Activated CD4-positive, alpha-beta T cell treated with anti-CD3 and anti-CD28 coated beads, Interleukin-2, amount 10 ng/mL, durations not matched to agents 7 days and 5 days (primary cell): ENCODE results near the gene LRRC36. TPM values are rescaled to one million over a fixed set of nuclear protein-coding genes. Genes with fewer than 3 reads are reported as not detected.
"Not testable (repeated sequence)": the region's sequence is repeated elsewhere in the genome, so short reads cannot be mapped to it uniquely, and the experiment has no call there.

Source experiments
- CTCF ChIA-PET: fragments of 350-600 bp; sonication (Branson Sonifier 250); formaldehyde crosslinking; loops from one replicate; lab custom pipeline; 2021; ENCODE audit warnings: antibody characterized with exemption; lab: Charles Lee
- POLR2A ChIA-PET: fragments of 350-600 bp; sonication (Branson Sonifier 250); formaldehyde crosslinking; loops from one replicate; lab custom pipeline; 2021; ENCODE audit warnings: antibody characterized with exemption; lab: Charles Lee
- DNase-seq: peaks from one replicate; pipeline ENCODE4 v3.0.0-alpha.2; 2020
- H3K27ac Mint-ChIP-seq: one replicate; pipeline ENCODE4 v1.8.0; 2021; ENCODE audit warnings: mild to moderate bottlenecking, moderate library complexity, mixed read lengths
- H3K27me3 Mint-ChIP-seq: one replicate; pipeline ENCODE4 v1.8.0; 2021; ENCODE audit warnings: mixed read lengths
- H3K36me3 Mint-ChIP-seq: one replicate; pipeline ENCODE4 v1.8.0; 2021; ENCODE audit warnings: low read depth, mixed read lengths
- H3K4me1 Mint-ChIP-seq: one replicate; pipeline ENCODE4 v1.8.0; 2021; ENCODE audit warnings: mixed read lengths
- H3K4me3 Mint-ChIP-seq: one replicate; pipeline ENCODE4 v1.8.0; 2021; ENCODE audit warnings: mild to moderate bottlenecking, moderate library complexity, mixed read lengths
- H3K9me3 Mint-ChIP-seq: one replicate; pipeline ENCODE4 v1.8.0; 2021; ENCODE audit warnings: mixed read lengths
- total RNA-seq, 2 experiments: library from RNA; stranded (reverse); gene quantifications; one replicate each; pipeline ENCODE4 v1.2.3, GENCODE V29; 2021

The LRRC36 gene
- total RNA-seq, 2 experiments from 2014 or later: not detected

GRCh38 chr16:67406111-67406971, 79.7 kb downstream of the LRRC36 start:
- DNase-seq: no peak
- peaks cover 13% of the 10 kb centered on the region for H3K27me3 Mint-ChIP-seq
- H3K4me1 Mint-ChIP-seq: no peaks in the 10 kb centered on the region
- ChIA-PET POLR2A (no interaction called here), CTCF (interaction anchor here (1.1 kb wide), 1 partner anchor 22 kb away, joined by 5 read pairs; no protein-coding TSS in a partner anchor)
- H3K9me3 Mint-ChIP-seq: no peaks in the 10 kb centered on the region
- H3K27ac Mint-ChIP-seq: no peak overlapping the region
- H3K36me3 Mint-ChIP-seq: no peaks in the 10 kb centered on the region
- H3K4me3 Mint-ChIP-seq: no peak overlapping the region

- POLR2A ChIA-PET: no interaction called here
- H3K4me1 Mint-ChIP-seq: no peaks in the 10 kb centered on the region
- no peaks in the 10 kb centered on the region for H3K36me3 Mint-ChIP-seq
- no peak overlapping the region for H3K27ac Mint-ChIP-seq
- CTCF ChIA-PET: interaction anchor here (1.3 kb wide), 1 partner anchor 8 kb away, joined by 3 read pairs; no protein-coding TSS in a partner anchor
- H3K9me3 Mint-ChIP-seq: no peaks in the 10 kb centered on the region
- no peak for DNase-seq
- H3K4me3 Mint-ChIP-seq: no peak overlapping the region
- H3K27me3 Mint-ChIP-seq: peaks cover 11% of the 10 kb centered on the region
These were observed 80.7 kb downstream of the LRRC36 start for GRCh38 chr16:67407176-67407787.

GRCh38 chr16:67407788-67408452, 81.3 kb downstream of the LRRC36 start:
- no peaks in the 10 kb centered on the region for H3K9me3 Mint-ChIP-seq
- no peaks in the 10 kb centered on the region for H3K36me3 Mint-ChIP-seq
- POLR2A ChIA-PET: interaction anchor here (0.7 kb wide), 1 partner anchor 19 kb away, joined by 3 read pairs; no protein-coding TSS in a partner anchor
- CTCF ChIA-PET: interaction anchor here (0.7 to 1.3 kb wide), 3 partner anchors 8 to 129 kb away, joined by 3 read pairs; no protein-coding TSS in a partner anchor
- no peak for DNase-seq
- H3K27me3 Mint-ChIP-seq: peaks cover 9% of the 10 kb centered on the region
- H3K4me3 Mint-ChIP-seq: no peak overlapping the region
- no peaks in the 10 kb centered on the region for H3K4me1 Mint-ChIP-seq
- peak overlapping the region; percentile 3 for H3K27ac Mint-ChIP-seq

- Mint-ChIP-seq H3K4me3 (no peak overlapping the region), H3K4me1 (no peaks in the 10 kb centered on the region), H3K27me3 (peaks cover 13% of the 10 kb centered on the region), H3K36me3 (no peaks in the 10 kb centered on the region), H3K9me3 (no peaks in the 10 kb centered on the region), H3K27ac (no peak overlapping the region)
- no peak for DNase-seq
- ChIA-PET CTCF (no interaction called here), POLR2A (no interaction called here)
These were observed 83.0 kb downstream of the LRRC36 start for GRCh38 chr16:67409631-67410030.

GRCh38 chr16:67411339-67411738, 84.7 kb downstream of the LRRC36 start:
- no peak for DNase-seq
- Mint-ChIP-seq H3K36me3 (no peaks in the 10 kb centered on the region), H3K9me3 (no peaks in the 10 kb centered on the region), H3K4me1 (peaks cover 4% of the 10 kb centered on the region), H3K4me3 (no peak overlapping the region), H3K27ac (no peak overlapping the region), H3K27me3 (peaks cover 18% of the 10 kb centered on the region)
- ChIA-PET CTCF (interaction anchor here (0.6 kb wide), 2 partner anchors 150 to 176 kb away, joined by 3 to 4 read pairs; no protein-coding TSS in a partner anchor), POLR2A (no interaction called here)

- peaks cover 8% of the 10 kb centered on the region for H3K4me1 Mint-ChIP-seq
- H3K4me3 Mint-ChIP-seq: no peak overlapping the region
- no peak overlapping the region for H3K27ac Mint-ChIP-seq
- DNase-seq: no peak
- CTCF ChIA-PET: interaction anchor here (0.6 to 1.4 kb wide), 8 partner anchors 11 to 468 kb away, joined by 3 to 6 read pairs (median 3); partner anchors contain the start of gene ATP6V0D1
- POLR2A ChIA-PET: no interaction called here
- peaks cover 25% of the 10 kb centered on the region for H3K27me3 Mint-ChIP-seq
- H3K9me3 Mint-ChIP-seq: no peaks in the 10 kb centered on the region
- no peaks in the 10 kb centered on the region for H3K36me3 Mint-ChIP-seq
These were observed 85.7 kb downstream of the LRRC36 start for GRCh38 chr16:67412294-67412693.

GRCh38 chr16:67413978-67414911, 87.6 kb downstream of the LRRC36 start:
- ChIA-PET POLR2A (no interaction called here), CTCF (interaction anchor here (1.0 to 2.2 kb wide), 2 partner anchors 14 to 154 kb away, joined by 4 to 7 read pairs; no protein-coding TSS in a partner anchor)
- peaks cover 8% of the 10 kb centered on the region for H3K4me1 Mint-ChIP-seq
- H3K4me3 Mint-ChIP-seq: no peak overlapping the region
- H3K9me3 Mint-ChIP-seq: no peaks in the 10 kb centered on the region
- H3K27me3 Mint-ChIP-seq: peaks cover 33% of the 10 kb centered on the region
- no peak overlapping the region for H3K27ac Mint-ChIP-seq
- DNase-seq: no peak
- no peaks in the 10 kb centered on the region for H3K36me3 Mint-ChIP-seq

GRCh38 chr16:67415421-67415820, 88.8 kb downstream of the LRRC36 start:
- DNase-seq, H3K27ac Mint-ChIP-seq, H3K9me3 Mint-ChIP-seq, H3K36me3 Mint-ChIP-seq, H3K4me1 Mint-ChIP-seq, POLR2A ChIA-PET, CTCF ChIA-PET: not testable (repeated sequence)
- H3K4me3 Mint-ChIP-seq: peak overlapping the region; percentile 35
- H3K27me3 Mint-ChIP-seq: peaks cover 39% of the 10 kb centered on the region

- Mint-ChIP-seq H3K9me3 (no peaks in the 10 kb centered on the region), H3K27ac (no peak within 1 kb of the TSS), H3K4me1 (peaks cover 8% of the 10 kb centered on the region), H3K27me3 (peaks cover 36% of the 10 kb centered on the region), H3K36me3 (no peaks in the 10 kb centered on the region), H3K4me3 (peak within 1 kb of the TSS; percentile 63)
- ChIA-PET POLR2A (interaction anchor here (0.6 kb wide), 1 partner anchor 10 kb away, joined by 3 read pairs; no protein-coding TSS in a partner anchor), CTCF (interaction anchor here (0.6 to 1.5 kb wide), 6 partner anchors 12 to 155 kb away, joined by 3 to 8 read pairs (median 3); no protein-coding TSS in a partner anchor)
- peak; percentile 36 for DNase-seq
These were observed 89.5 kb downstream of the LRRC36 start, which contains the start of gene ZDHHC1 for GRCh38 chr16:67415872-67416793. TSS of gene ZDHHC1 (minus strand) at chr16:67416477. CDS start at chr16:67407775, 8,702 bp downstream.

- H3K4me1 Mint-ChIP-seq: peaks cover 8% of the 10 kb centered on the region
- H3K27ac Mint-ChIP-seq: no peak overlapping the region
- ChIA-PET POLR2A (no interaction called here), CTCF (interaction anchor here (1.0 to 1.5 kb wide), 3 partner anchors 10 to 93 kb away, joined by 3 to 8 read pairs (median 7); no protein-coding TSS in a partner anchor)
- H3K4me3 Mint-ChIP-seq: no peak overlapping the region
- H3K36me3 Mint-ChIP-seq: no peaks in the 10 kb centered on the region
- no peak for DNase-seq
- no peaks in the 10 kb centered on the region for H3K9me3 Mint-ChIP-seq
- peaks cover 37% of the 10 kb centered on the region for H3K27me3 Mint-ChIP-seq
These were observed 90.9 kb downstream of the LRRC36 start for GRCh38 chr16:67417333-67418061.
